BLaER1 treated with 17β-estradiol and CSF1 and Interleukin-3, amounts not matched to agents 10 nM and 100 nM (cell line): ENCODE measurements around the gene DLGAP1.

Experiments
- H3K27ac ChIP-seq, 11 experiments: shearing (Covaris generic); formaldehyde crosslinking; 2 replicates each; pipeline ENCODE4 v1.8.1; 2022
- H3K27me3 ChIP-seq, 11 experiments: shearing (Covaris generic); formaldehyde crosslinking; 2 replicates each; pipeline ENCODE4 v1.8.1; 2022
- H3K36me3 ChIP-seq, 11 experiments: shearing (Covaris generic); formaldehyde crosslinking; 2 replicates each; pipeline ENCODE4 v1.8.1; 2022
- H3K4me1 ChIP-seq, 10 experiments: shearing (Covaris generic); formaldehyde crosslinking; 2 replicates each; pipeline ENCODE4 v1.8.1; 2022
- H3K4me2 ChIP-seq, 11 experiments: shearing (Covaris generic); formaldehyde crosslinking; 2 replicates each; pipeline ENCODE4 v1.8.1; 2022
- H3K4me3 ChIP-seq, 10 experiments: shearing (Covaris generic); formaldehyde crosslinking; 2 replicates each; pipeline ENCODE4 v1.8.1; 2022
- H3K9ac ChIP-seq, 11 experiments: shearing (Covaris generic); formaldehyde crosslinking; 2 replicates each; pipeline ENCODE4 v1.8.1; 2022
- H3K9me3 ChIP-seq, 11 experiments: shearing (Covaris generic); formaldehyde crosslinking; replicated peaks in 1 of 11; 2 replicates each; pipeline ENCODE4 v1.8.1; 2022
- H4K20me1 ChIP-seq, 11 experiments: shearing (Covaris generic); formaldehyde crosslinking; 2 replicates each; pipeline ENCODE4 v1.8.1; 2022
- Cebpa-rat ChIP-seq, 11 experiments: shearing (Covaris generic); IDR thresholded peaks; 2 replicates each; pipeline ENCODE4 v1.8.1; 2022

Gene DLGAP1

GRCh38 chr18:3923750-3924149, 531.4 kb downstream of the DLGAP1 start:
- H3K9ac ChIP-seq, result no peak overlapping the region
- no peak overlapping the region for H3K4me2 ChIP-seq
- TF ChIP-seq Cebpa-rat (IDR thresholded peaks at IDR 0.05), result no peak
- H3K27me3 ChIP-seq, result no peaks in the 10 kb centered on the region
- no peaks in the 10 kb centered on the region for H3K9me3 ChIP-seq
- no peaks in the 10 kb centered on the region for H3K4me1 ChIP-seq
- H3K36me3 ChIP-seq, result no peaks in the 10 kb centered on the region
- no peaks in the 10 kb centered on the region for H4K20me1 ChIP-seq
- no peak overlapping the region for H3K4me3 ChIP-seq
- H3K27ac ChIP-seq, result no peak overlapping the region

- TF ChIP-seq Cebpa-rat (IDR thresholded peaks at IDR 0.05), result no peak
- Histone ChIP-seq H3K9ac (no peak overlapping the region), H3K9me3 (no peaks in the 10 kb centered on the region), H3K36me3 (no peaks in the 10 kb centered on the region), H3K27ac (no peak overlapping the region), H3K4me1 (no peaks in the 10 kb centered on the region), H3K4me3 (no peak overlapping the region), H4K20me1 (no peaks in the 10 kb centered on the region), H3K4me2 (no peak overlapping the region), H3K27me3 (no peaks in the 10 kb centered on the region)
Observed at GRCh38 chr18:3921826-3922225, 533.3 kb downstream of the DLGAP1 start.

DNA sequence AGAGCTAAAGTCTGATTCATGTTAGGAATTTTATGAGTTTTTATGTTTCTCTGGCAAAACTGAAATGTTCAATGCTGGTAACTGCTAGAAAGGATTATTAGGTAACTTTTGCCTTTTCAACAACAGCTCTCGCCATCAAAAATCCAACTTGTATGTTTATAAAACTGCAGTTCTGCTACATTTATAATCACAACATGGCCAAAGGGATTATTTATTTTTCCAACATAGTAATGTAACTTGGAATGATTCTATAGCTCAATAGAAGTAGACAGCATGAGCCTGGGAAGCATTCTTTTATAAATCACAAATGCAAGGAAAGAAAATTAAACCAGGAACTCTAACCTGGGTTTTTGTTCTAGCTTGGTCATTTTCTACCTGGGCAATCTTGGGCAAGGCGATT, 534.3 kb downstream of the DLGAP1 start:
- Histone ChIP-seq H3K9me3 (no peaks in the 10 kb centered on the region), H3K27ac (no peak overlapping the region), H4K20me1 (no peaks in the 10 kb centered on the region), H3K4me3 (no peak overlapping the region), H3K36me3 (no peaks in the 10 kb centered on the region), H3K4me1 (no peaks in the 10 kb centered on the region), H3K4me2 (no peak overlapping the region), H3K9ac (no peak overlapping the region), H3K27me3 (no peaks in the 10 kb centered on the region)
- no peak for TF ChIP-seq Cebpa-rat (IDR thresholded peaks at IDR 0.05)

GRCh38 chr18:3919396-3920061, 535.6 kb downstream of the DLGAP1 start:
- no peak for TF ChIP-seq Cebpa-rat (IDR thresholded peaks at IDR 0.05)
- Histone ChIP-seq H3K27ac (no peak overlapping the region), H3K4me1 (peaks cover 0 to 7% (median 0%) of the 10 kb centered on the region in 10 experiments; a peak in 4 of 20 replicates), H3K4me2 (no peak overlapping the region), H3K36me3 (no peaks in the 10 kb centered on the region), H4K20me1 (no peaks in the 10 kb centered on the region), H3K4me3 (no peak overlapping the region), H3K9ac (no peak overlapping the region), H3K9me3 (no peaks in the 10 kb centered on the region), H3K27me3 (no peaks in the 10 kb centered on the region)

DNA sequence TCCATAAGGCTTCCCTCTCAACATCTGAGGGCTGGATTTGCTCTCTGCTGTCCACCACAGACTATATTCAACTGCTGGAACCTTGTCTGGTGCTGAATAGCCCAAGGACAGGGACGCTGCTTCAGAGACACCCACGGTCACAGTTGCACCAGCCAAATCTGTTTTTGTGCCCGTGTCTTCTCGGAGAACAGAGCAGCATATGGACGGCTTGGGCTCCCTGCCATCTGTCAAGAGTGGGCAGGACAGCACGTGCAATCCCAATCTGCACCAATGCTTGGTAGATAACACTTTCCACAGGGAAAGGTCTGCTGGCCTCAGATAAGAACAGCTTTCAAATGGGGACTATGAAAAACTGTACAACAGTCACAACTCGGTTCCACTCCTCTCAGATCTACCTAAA, 539.0 kb downstream of the DLGAP1 start:
- no peak for TF ChIP-seq Cebpa-rat (IDR thresholded peaks at IDR 0.05)
- Histone ChIP-seq H3K9ac (no peak overlapping the region), H3K4me3 (no peak overlapping the region), H3K4me1 (peaks cover 0 to 7% (median 1%) of the 10 kb centered on the region in 10 experiments; a peak in 6 of 20 replicates), H4K20me1 (no peaks in the 10 kb centered on the region), H3K36me3 (no peaks in the 10 kb centered on the region), H3K4me2 (no peak overlapping the region), H3K27ac (no peak overlapping the region), H3K9me3 (no peaks in the 10 kb centered on the region), H3K27me3 (no peaks in the 10 kb centered on the region)

- H3K9me3 ChIP-seq, result no peaks in the 10 kb centered on the region
- H4K20me1 ChIP-seq, result no peaks in the 10 kb centered on the region
- H3K4me1 ChIP-seq, result peaks cover 0 to 7% (median 1%) of the 10 kb centered on the region in 10 experiments; a peak in 6 of 20 replicates
- peak overlapping the region in 1 of 11 experiments; percentile 6; a peak in 2 of 22 replicates for H3K4me2 ChIP-seq
- no peak overlapping the region for H3K4me3 ChIP-seq
- no peak for TF ChIP-seq Cebpa-rat (IDR thresholded peaks at IDR 0.05)
- H3K36me3 ChIP-seq, result no peaks in the 10 kb centered on the region
- H3K9ac ChIP-seq, result no peak overlapping the region
- H3K27me3 ChIP-seq, result no peaks in the 10 kb centered on the region
- H3K27ac ChIP-seq, result no peak overlapping the region
Observed at GRCh38 chr18:3914833-3915610, 540.1 kb downstream of the DLGAP1 start.

DNA sequence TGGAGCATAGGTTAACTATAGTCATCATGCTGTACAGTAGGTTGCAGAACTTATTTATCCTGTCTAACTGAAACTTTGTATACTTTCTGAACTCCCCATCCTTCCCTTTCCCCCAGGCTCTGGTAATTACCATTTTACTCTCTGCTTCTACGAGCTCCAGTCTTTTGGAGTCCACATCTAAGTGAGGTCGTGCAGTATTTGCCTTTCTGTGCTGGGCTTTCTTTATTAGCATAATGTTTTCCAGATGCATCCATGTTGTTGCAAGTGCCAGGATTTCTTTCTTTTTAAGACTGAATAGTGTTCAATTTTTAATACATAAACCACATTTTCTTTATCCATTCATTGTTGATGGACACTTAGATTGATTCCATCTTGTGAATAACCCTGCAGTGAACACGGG, 541.0 kb downstream of the DLGAP1 start:
- no peak for TF ChIP-seq Cebpa-rat (IDR thresholded peaks at IDR 0.05)
- H3K36me3 ChIP-seq, result no peaks in the 10 kb centered on the region
- no peaks in the 10 kb centered on the region for H3K9me3 ChIP-seq
- no peak overlapping the region for H3K4me3 ChIP-seq
- no peaks in the 10 kb centered on the region for H3K27me3 ChIP-seq
- peaks cover 0 to 7% (median 1%) of the 10 kb centered on the region in 10 experiments; a peak in 6 of 20 replicates for H3K4me1 ChIP-seq
- H4K20me1 ChIP-seq, result no peaks in the 10 kb centered on the region
- H3K27ac ChIP-seq, result no peak overlapping the region
- H3K9ac ChIP-seq, result no peak overlapping the region
- no peak overlapping the region for H3K4me2 ChIP-seq

DNA sequence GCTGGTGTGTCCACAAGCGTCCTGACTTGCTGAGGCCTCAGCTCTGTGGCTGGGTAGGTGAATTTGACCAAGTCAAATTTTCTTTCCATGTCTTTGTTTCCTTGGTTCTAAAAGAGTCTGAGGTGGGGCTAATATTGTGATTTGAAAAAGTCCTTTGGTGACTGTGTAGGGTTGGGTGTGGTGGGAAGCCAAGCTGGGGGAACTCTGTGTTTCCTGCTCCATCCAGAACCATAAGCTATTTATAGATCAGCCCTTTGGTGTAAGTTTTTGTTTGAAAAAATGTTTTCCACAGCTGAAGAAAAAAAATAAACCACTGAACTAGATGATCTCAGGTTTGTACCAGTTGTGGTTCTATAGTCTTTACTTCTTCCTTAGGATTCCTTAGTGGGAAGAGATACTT, 542.4 kb downstream of the DLGAP1 start:
- TF ChIP-seq Cebpa-rat (IDR thresholded peaks at IDR 0.05), result no peak
- Histone ChIP-seq H3K36me3 (no peaks in the 10 kb centered on the region), H3K27ac (no peak overlapping the region), H3K9me3 (no peaks in the 10 kb centered on the region), H3K4me3 (no peak overlapping the region), H3K9ac (no peak overlapping the region), H4K20me1 (no peaks in the 10 kb centered on the region), H3K4me1 (peaks cover 0 to 7% (median 1%) of the 10 kb centered on the region in 10 experiments; a peak in 6 of 20 replicates), H3K27me3 (no peaks in the 10 kb centered on the region), H3K4me2 (peak overlapping the region in 2 of 11 experiments; percentile 19 to 38; a peak in 2 of 22 replicates)

- TF ChIP-seq Cebpa-rat (IDR thresholded peaks at IDR 0.05), result no peak
- no peak overlapping the region for H3K4me3 ChIP-seq
- no peaks in the 10 kb centered on the region for H3K36me3 ChIP-seq
- H4K20me1 ChIP-seq, result no peaks in the 10 kb centered on the region
- no peak overlapping the region for H3K27ac ChIP-seq
- peaks cover 0 to 7% (median 1%) of the 10 kb centered on the region in 10 experiments; a peak in 6 of 20 replicates for H3K4me1 ChIP-seq
- no peak overlapping the region for H3K9ac ChIP-seq
- no peaks in the 10 kb centered on the region for H3K9me3 ChIP-seq
- no peak overlapping the region for H3K4me2 ChIP-seq
- no peaks in the 10 kb centered on the region for H3K27me3 ChIP-seq
Observed at GRCh38 chr18:3911413-3911812, 543.7 kb downstream of the DLGAP1 start.
